SK-N-DZ (cell line): ENCODE measurements around the gene HEATR9.

Source experiments
- DNase-seq: peaks from one replicate; pipeline ENCODE4 v3.0.0-alpha.2; 2015; ENCODE audit warnings: low spot score

The HEATR9 gene

GRCh38 chr17:35865412-35866340 lies 3.0 kb downstream of the HEATR9 start:
- no peak for DNase-seq

- DNase-seq = no peak
Observed at GRCh38 chr17:35864853-35865252, 3.8 kb downstream of the HEATR9 start.

- no peak for DNase-seq
Observed at GRCh38 chr17:35856603-35857002, 12.1 kb downstream of the HEATR9 start.

GRCh38 chr17:35855965-35856364 lies 12.7 kb downstream of the HEATR9 start:
- no peak for DNase-seq

GRCh38 chr17:35849469-35850348 lies 19.0 kb downstream of the HEATR9 start:
- DNase-seq = peak; percentile 68

GRCh38 chr17:35847633-35848373 lies 20.9 kb downstream of the HEATR9 start:
- no peak for DNase-seq

- no peak for DNase-seq
Observed at GRCh38 chr17:35847006-35847405, 21.7 kb downstream of the HEATR9 start.

- DNase-seq = no peak
Observed at GRCh38 chr17:35846055-35846809, 22.5 kb downstream of the HEATR9 start.

GRCh38 chr17:35844547-35844946 lies 24.1 kb downstream of the HEATR9 start:
- DNase-seq = no peak

GRCh38 chr17:35843698-35844097 lies 25.0 kb downstream of the HEATR9 start:
- no peak for DNase-seq

- DNase-seq = no peak
Observed at GRCh38 chr17:35842239-35842638, 26.5 kb downstream of the HEATR9 start.

- DNase-seq = no peak
Observed at GRCh38 chr17:35841505-35841904, 27.2 kb downstream of the HEATR9 start.

- DNase-seq = no peak
Observed at GRCh38 chr17:35841101-35841500, 27.6 kb downstream of the HEATR9 start.

- DNase-seq = no peak
Observed at GRCh38 chr17:35825206-35825605, 43.5 kb downstream of the HEATR9 start.

- no peak for DNase-seq
Observed at GRCh38 chr17:35821308-35821707, 47.4 kb downstream of the HEATR9 start.

GRCh38 chr17:35819455-35819854 lies 49.2 kb downstream of the HEATR9 start:
- DNase-seq = no peak

GRCh38 chr17:35817196-35817595 lies 51.5 kb downstream of the HEATR9 start:
- DNase-seq = no peak

- no peak for DNase-seq
Observed at GRCh38 chr17:35816723-35817122, 52.0 kb downstream of the HEATR9 start.

GRCh38 chr17:35812456-35812855 lies 56.2 kb downstream of the HEATR9 start:
- no peak for DNase-seq

- no peak for DNase-seq
Observed at GRCh38 chr17:35811759-35812158, 56.9 kb downstream of the HEATR9 start.

GRCh38 chr17:35809855-35810461 lies 58.7 kb downstream of the HEATR9 start:
- DNase-seq = no peak
